Duodenal mucosa (tissue), 2 donors: ENCODE data around the gene LRRC15.

ENCODE experiments used
- H3K27ac ChIP-seq: one replicate; pipeline ENCODE4 v1.7.0; 2013; ENCODE audit warnings: low read depth, low read length
- H3K27me3 ChIP-seq, 2 donors: one replicate each; pipeline ENCODE4 v1.7.0; 2013; ENCODE audit warnings: low read length in 2 of 2, control low read depth in 1 of 2; ENCODE audit not compliant: insufficient read depth in 2 of 2, control insufficient read depth in 1 of 2
- H3K36me3 ChIP-seq, 2 donors: one replicate each; pipeline ENCODE4 v1.7.0; 2013; ENCODE audit warnings: low read length in 2 of 2, control low read depth in 1 of 2; ENCODE audit not compliant: insufficient read depth in 2 of 2, control insufficient read depth in 1 of 2
- H3K4me1 ChIP-seq, 2 donors: one replicate each; pipeline ENCODE4 v1.7.0; 2013; ENCODE audit warnings: low read length in 2 of 2, control low read depth in 1 of 2; ENCODE audit not compliant: insufficient read depth in 2 of 2, control insufficient read depth in 1 of 2
- H3K4me3 ChIP-seq, 2 donors: one replicate each; pipeline ENCODE4 v1.7.0; 2013; ENCODE audit warnings: low read length in 2 of 2, low read depth in 1 of 2
- H3K9ac ChIP-seq, 2 donors: one replicate each; pipeline ENCODE4 v1.7.0; 2013; ENCODE audit warnings: low read length in 2 of 2, low read depth in 1 of 2
- H3K9me3 ChIP-seq, 2 donors: one replicate each; pipeline ENCODE4 v1.7.0; 2013; ENCODE audit warnings: low read length in 2 of 2, control low read depth in 1 of 2; ENCODE audit not compliant: control insufficient read depth in 1 of 2

The LRRC15 gene

DNA sequence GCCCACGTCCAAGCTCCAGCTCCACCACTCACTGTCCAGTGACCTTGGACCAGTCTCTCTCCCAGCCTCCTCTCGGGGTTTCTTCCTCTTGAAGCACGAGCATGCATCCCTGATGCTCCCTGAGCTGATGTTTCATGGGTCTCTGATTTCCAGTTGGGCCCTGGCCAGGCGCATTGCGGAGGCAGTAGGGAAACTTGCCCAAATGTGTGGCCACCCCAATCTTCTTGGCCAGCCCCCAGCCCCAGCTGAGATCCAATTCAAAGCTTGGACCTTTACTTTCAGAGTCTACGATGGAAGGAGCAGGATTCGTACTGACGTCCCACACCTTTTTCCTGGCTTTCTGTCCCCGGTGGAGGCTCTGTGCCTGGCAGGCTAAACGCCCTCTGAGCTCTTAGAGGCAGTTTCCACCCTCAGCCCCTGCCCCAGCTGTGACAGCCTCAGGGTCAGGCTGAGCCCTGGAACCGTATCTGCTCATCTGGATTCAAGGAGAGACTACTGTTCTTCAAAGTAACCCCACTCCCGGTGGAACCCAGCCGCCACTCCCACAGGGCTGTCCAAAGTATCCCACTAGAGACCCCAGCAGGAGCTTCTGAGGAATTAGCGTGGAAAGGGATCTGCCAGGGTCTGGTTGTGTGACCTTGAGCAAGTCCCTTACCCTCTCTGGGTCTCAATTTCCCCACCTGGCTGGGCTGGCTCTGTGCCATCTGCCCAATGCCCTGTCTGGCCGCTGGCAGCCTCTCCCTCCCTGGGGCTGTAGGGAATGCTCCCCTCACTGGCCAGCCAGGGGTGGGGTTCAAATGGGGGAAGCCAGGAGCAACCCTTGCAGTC, 55.8 kb downstream of the LRRC15 start:
- Histone ChIP-seq H3K27me3 (peaks cover 8% of the 10 kb centered on the region in 2 donors), H3K4me1 (peaks cover 6 to 15% of the 10 kb centered on the region in 2 donors), H3K9ac (no peak overlapping the region), H3K4me3 (no peak overlapping the region), H3K9me3 (peaks cover 0 to 2% of the 10 kb centered on the region in 2 donors), H3K36me3 (no peaks in the 10 kb centered on the region), H3K27ac (no peak overlapping the region)

DNA sequence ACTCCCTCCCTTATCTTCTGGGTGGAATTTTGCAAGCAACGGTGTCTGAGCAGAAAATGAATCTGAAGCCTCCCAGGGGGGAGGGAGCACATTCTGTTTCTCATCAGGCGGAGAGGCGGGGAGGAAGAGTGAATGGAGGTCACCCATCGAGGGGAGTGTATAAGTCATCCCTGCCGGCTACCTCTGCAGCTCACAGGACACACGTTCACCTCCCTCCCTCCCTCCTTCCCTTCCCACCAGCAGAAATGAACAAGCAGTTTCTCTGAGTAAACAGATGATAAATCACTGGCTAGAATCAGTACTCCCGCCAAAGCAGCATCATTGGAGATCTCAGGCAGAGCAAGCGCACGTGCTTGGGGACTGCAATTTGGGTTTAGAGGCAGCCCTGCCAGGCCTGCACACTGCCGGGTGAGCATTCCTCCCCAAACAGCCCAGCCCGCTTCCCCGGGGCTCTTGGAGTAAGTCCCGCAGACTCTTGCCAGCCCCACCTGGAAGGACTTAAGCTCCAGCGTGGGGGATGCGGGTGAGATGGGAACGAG, 56.7 kb downstream of the LRRC15 start:
- H3K4me1 ChIP-seq: peaks cover 6 to 15% of the 10 kb centered on the region in 2 donors
- no peaks in the 10 kb centered on the region for H3K36me3 ChIP-seq
- H3K27ac ChIP-seq: no peak overlapping the region
- H3K4me3 ChIP-seq: no peak overlapping the region
- no peak overlapping the region for H3K9ac ChIP-seq
- peaks cover 8% of the 10 kb centered on the region in 2 donors for H3K27me3 ChIP-seq
- no peaks in the 10 kb centered on the region for H3K9me3 ChIP-seq

DNA sequence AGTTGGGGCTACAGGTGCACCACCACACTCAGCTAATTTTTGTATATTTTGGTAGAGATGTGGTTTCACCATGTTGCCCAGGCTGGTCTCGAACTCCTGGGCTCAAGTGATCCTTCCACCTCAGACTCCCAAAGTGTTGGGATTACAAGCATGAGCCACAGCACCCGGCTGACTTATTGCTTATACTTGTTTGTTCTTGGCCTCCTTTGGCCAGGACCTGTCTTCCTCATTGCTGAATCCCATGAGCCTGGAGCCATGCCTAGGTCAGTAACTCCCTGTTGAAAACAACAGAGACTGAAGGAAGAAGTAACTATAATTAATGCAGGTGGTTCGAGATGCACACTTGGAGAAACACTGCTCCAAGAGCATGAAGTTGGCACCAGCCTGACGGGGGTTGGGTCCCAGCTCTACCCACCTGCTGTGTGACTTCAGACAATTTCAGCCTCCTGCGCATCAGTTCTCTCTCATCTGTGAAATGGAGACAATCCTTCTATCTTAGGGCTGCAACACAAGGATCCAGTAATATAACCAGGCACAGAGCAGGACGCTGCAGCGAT, 57.3 kb downstream of the LRRC15 start:
- Histone ChIP-seq H3K4me1 (peaks cover 6 to 15% of the 10 kb centered on the region in 2 donors), H3K27ac (no peak overlapping the region), H3K36me3 (no peaks in the 10 kb centered on the region), H3K27me3 (peaks cover 8% of the 10 kb centered on the region in 2 donors), H3K9ac (no peak overlapping the region), H3K4me3 (no peak overlapping the region), H3K9me3 (no peaks in the 10 kb centered on the region)

DNA sequence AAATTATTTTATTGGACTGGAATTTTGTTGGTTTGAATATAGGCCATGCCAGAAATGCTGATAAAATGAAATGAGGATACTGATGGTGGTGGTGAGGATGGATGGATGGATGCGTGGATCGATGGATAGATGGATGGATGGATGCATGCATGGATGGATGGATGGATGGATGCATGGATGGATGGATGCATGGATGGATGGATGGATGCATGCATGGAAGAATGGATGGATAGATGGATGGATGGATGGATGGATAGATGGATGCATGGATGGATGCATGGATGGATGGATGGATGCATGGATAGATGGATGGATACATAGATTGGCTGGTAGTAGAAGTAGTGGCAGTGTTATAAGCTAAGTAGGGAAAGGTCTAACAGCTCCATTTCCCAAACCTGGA, 58.5 kb downstream of the LRRC15 start:
- Histone ChIP-seq H3K27ac (no peak overlapping the region), H3K9ac (no peak overlapping the region), H3K4me3 (no peak overlapping the region), H3K9me3 (no peaks in the 10 kb centered on the region), H3K27me3 (peaks cover 8% of the 10 kb centered on the region in 2 donors), H3K36me3 (no peaks in the 10 kb centered on the region), H3K4me1 (peaks cover 10 to 21% of the 10 kb centered on the region in 2 donors)

DNA sequence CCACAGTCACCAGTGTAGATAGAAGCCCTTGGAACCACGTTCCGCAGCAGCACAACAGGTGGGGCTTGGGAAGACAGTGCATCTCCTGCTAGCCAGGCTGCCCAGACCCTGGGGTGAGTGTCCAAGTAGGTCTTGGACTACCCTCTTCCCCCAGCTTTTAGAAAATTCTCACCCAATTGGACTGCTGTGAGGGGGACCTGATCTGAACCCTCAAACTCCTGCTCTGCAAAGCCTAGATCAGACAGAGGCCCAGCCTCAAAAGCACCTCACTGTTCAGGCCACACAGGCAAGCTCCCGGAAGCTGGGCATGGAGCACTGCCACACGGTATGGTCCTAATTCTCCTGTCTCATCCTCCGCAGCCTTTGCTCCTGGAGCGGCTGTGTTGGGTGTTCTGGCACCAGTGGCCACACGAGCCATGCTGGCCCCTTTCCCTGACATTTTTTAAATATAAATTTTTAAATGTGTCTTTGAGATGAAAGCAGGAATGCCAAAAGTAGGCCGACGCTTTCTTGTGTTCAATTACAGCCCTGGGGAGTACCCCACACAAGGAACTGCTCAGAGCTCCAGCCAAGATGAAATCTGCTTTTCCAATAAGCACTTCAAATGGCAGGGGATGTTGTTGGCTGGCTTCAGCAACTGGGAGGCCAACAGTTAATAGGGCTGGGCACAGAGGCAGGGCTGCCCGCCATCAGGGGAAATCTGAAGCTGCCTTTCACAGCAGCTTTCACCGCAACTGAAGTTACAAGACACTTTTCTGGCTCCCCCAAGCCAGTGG, 59.3 kb downstream of the LRRC15 start:
- peaks cover 8 to 12% of the 10 kb centered on the region in 2 donors for H3K27me3 ChIP-seq
- no peak overlapping the region for H3K27ac ChIP-seq
- H3K9ac ChIP-seq: no peak overlapping the region
- no peaks in the 10 kb centered on the region for H3K9me3 ChIP-seq
- no peak overlapping the region for H3K4me3 ChIP-seq
- H3K36me3 ChIP-seq: no peaks in the 10 kb centered on the region
- H3K4me1 ChIP-seq: peaks cover 8 to 18% of the 10 kb centered on the region in 2 donors

DNA sequence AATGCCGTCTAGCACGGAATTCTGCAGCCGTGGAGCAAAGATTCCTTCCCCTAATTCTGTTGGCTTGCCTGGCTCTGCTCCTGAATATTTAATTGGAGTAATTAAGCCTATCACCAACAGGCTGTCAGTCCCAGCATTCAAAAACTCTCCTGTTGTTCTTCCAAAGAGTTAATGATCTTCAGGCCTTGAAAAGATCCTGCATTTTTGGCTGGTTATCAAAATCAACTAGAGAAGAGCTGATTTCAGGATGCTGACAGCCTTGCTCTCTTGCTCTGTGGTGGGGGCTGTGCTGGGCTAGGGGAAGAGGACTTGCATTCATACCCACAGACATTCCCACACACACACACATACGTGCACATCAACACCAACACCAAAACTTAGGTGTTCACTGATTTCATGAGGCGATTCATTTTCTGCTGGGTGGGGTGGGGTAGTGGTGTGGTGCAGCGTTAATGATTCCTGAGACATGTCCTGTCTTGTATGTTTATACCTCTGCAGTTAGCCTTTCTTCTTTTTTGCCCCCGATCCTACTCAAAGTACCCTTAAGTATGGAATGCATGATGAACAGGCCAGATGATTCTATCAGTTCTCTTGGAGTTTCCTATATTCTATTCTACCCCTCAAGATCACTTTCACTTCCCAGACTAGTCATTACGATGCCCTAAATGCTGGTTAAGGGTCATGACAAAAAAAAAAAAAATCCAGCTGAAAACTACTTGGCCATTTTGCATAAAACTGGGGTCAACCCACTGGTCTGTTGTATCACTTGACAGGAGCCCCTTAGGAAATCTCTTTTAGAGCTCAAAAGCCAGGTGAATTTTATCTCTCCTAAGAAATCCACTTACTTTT, 60.7 kb downstream of the LRRC15 start:
- no peaks in the 10 kb centered on the region for H3K36me3 ChIP-seq

DNA sequence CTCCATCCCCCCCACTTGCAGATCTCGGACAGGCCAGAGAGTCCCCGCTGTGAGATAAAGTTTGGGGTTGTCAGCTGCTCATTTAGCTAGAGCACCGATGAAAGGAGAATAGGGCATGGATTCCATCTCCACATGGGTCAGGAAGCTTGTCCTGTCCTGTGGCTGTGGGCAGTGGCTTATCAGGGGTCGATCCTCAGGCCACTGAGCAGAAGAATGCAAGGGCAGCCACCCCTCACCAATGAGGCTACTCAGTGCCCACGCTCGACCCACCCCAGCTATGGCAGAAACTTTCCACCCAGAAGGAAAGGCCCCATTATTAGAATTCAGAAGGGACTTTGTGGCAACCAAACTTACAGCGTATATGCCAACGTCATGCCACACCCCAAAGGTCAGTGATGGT, 61.7 kb downstream of the LRRC15 start:
- Histone ChIP-seq H3K4me3 (no peak overlapping the region), H3K9ac (no peak overlapping the region), H3K9me3 (no peaks in the 10 kb centered on the region), H3K36me3 (no peaks in the 10 kb centered on the region), H3K4me1 (peaks cover 4 to 9% of the 10 kb centered on the region in 2 donors), H3K27me3 (peaks cover 0 to 8% of the 10 kb centered on the region in 2 donors), H3K27ac (no peak overlapping the region)

More for the DNA sequence above, 60.7 kb downstream of the LRRC15 start:
- Histone ChIP-seq H3K27me3 (peaks cover 4 to 11% of the 10 kb centered on the region in 2 donors), H3K9ac (no peak overlapping the region), H3K4me1 (peaks cover 4 to 13% of the 10 kb centered on the region in 2 donors), H3K27ac (no peak overlapping the region), H3K4me3 (no peak overlapping the region), H3K9me3 (no peaks in the 10 kb centered on the region)

DNA sequence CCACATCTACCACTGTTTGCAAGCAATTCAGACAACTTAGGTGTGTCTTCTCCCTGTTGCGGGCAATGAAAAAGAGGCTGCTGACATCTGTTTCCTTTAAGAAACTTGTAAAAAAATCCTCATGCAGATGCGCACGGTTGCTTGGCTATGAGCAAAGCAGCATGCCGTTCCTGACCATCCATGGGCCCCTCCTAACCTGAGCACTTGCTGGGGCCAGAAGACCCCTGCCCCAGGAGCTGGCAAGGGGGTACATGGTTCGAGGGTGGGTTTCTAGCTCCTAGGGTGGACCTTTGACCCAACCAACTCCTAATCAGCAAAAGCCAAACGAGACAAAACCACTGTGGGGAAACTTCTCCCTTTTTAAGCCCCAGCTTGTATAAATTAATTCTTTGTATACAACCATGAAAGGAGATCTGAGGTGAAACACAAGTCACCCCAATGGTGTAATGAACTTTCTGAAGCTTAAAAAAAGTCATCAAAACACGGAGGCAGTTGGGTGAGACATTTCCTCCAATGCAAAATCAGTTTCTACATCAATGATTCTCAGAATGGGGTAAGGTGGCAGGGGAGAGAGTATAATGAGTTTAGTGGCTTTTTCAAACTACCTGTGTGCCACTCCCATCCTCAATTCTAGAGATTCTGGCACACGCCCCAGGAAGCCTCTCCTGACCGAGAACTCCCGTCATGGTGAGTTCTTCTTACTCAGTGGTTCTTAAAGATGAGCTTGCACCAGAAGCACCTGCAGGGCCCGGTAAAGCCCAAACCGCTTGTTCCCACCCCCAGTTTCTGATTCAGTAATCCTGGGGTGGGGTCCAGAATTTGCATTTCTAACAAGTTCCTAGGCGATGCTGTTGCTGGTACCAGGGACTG, 62.5 kb downstream of the LRRC15 start:
- no peak overlapping the region for H3K27ac ChIP-seq
- H3K4me1 ChIP-seq: peaks cover 4 to 6% of the 10 kb centered on the region in 2 donors
- H3K4me3 ChIP-seq: no peak overlapping the region
- H3K9me3 ChIP-seq: no peaks in the 10 kb centered on the region
- no peak overlapping the region for H3K9ac ChIP-seq
- H3K27me3 ChIP-seq: peaks cover 0 to 5% of the 10 kb centered on the region in 2 donors
- H3K36me3 ChIP-seq: no peaks in the 10 kb centered on the region
